Rectal smooth muscle tissue (tissue), 1 donor: Measurements from ENCODE around the gene SELENOP.
"Not testable (repeated sequence)": the region's sequence is repeated elsewhere in the genome, so short reads cannot be mapped to it uniquely, and the experiment has no call there.

Experiments used
- H3K27ac ChIP-seq: one replicate; pipeline ENCODE4 v1.7.0; 2013; ENCODE audit warnings: low read depth, low read length, inconsistent platforms
- H3K27me3 ChIP-seq: one replicate; pipeline ENCODE4 v1.7.0; 2013; ENCODE audit warnings: low read length; ENCODE audit not compliant: control insufficient read depth, insufficient read depth
- H3K36me3 ChIP-seq: one replicate; pipeline ENCODE4 v1.7.0; 2013; ENCODE audit warnings: low read length; ENCODE audit not compliant: control insufficient read depth, insufficient read depth
- H3K4me1 ChIP-seq: one replicate; pipeline ENCODE4 v1.7.0; 2013; ENCODE audit warnings: low read length; ENCODE audit not compliant: control insufficient read depth, insufficient read depth
- H3K4me3 ChIP-seq: one replicate; pipeline ENCODE4 v1.7.0; 2013; ENCODE audit warnings: low read length
- H3K9ac ChIP-seq: one replicate; pipeline ENCODE4 v1.7.0; 2013; ENCODE audit warnings: low read length

The SELENOP gene

GRCh38 chr5:42819745-42820144 lies 8.1 kb upstream of the SELENOP start:
- no peaks in the 10 kb centered on the region for H3K4me1 ChIP-seq
- no peaks in the 10 kb centered on the region for H3K36me3 ChIP-seq
- H3K9ac ChIP-seq = no peak overlapping the region
- H3K4me3 ChIP-seq = no peak overlapping the region
- no peaks in the 10 kb centered on the region for H3K27me3 ChIP-seq
- no peak overlapping the region for H3K27ac ChIP-seq

- not testable (repeated sequence) for H3K27me3 ChIP-seq, H3K36me3 ChIP-seq, H3K4me3 ChIP-seq, H3K27ac ChIP-seq, H3K4me1 ChIP-seq, H3K9ac ChIP-seq
These were observed 4.9 kb upstream of the SELENOP start for GRCh38 chr5:42816546-42816945.

- Histone ChIP-seq H3K4me3 (no peak overlapping the region), H3K36me3 (no peaks in the 10 kb centered on the region), H3K4me1 (peaks cover 3% of the 10 kb centered on the region), H3K9ac (no peak overlapping the region), H3K27me3 (no peaks in the 10 kb centered on the region), H3K27ac (no peak overlapping the region)
These were observed 1.8 kb upstream of the SELENOP start for GRCh38 chr5:42813533-42813932.

GRCh38 chr5:42812620-42813019 lies 928 bp upstream of the SELENOP start:
- H3K36me3 ChIP-seq = no peaks in the 10 kb centered on the region
- no peak overlapping the region for H3K4me3 ChIP-seq
- no peak overlapping the region for H3K9ac ChIP-seq
- H3K4me1 ChIP-seq = peaks cover 3% of the 10 kb centered on the region
- H3K27ac ChIP-seq = no peak overlapping the region
- H3K27me3 ChIP-seq = no peaks in the 10 kb centered on the region

- H3K36me3 ChIP-seq = no peaks in the 10 kb centered on the region
- H3K9ac ChIP-seq = peak overlapping the region; percentile 17
- peaks cover 3% of the 10 kb centered on the region for H3K4me1 ChIP-seq
- H3K27me3 ChIP-seq = no peaks in the 10 kb centered on the region
- H3K27ac ChIP-seq = peak overlapping the region; percentile 67
- H3K4me3 ChIP-seq = peak overlapping the region; percentile 73
These were observed 680 bp downstream of the SELENOP start for GRCh38 chr5:42810834-42811590.

- H3K9ac ChIP-seq = no peak overlapping the region
- no peaks in the 10 kb centered on the region for H3K27me3 ChIP-seq
- no peak overlapping the region for H3K27ac ChIP-seq
- H3K4me3 ChIP-seq = peak overlapping the region; percentile 19
- H3K4me1 ChIP-seq = peaks cover 3% of the 10 kb centered on the region
- no peaks in the 10 kb centered on the region for H3K36me3 ChIP-seq
These were observed 2.6 kb downstream of the SELENOP start for GRCh38 chr5:42808888-42809611.

GRCh38 chr5:42807722-42808447 lies 3.8 kb downstream of the SELENOP start:
- Histone ChIP-seq H3K4me1 (peaks cover 3% of the 10 kb centered on the region), H3K36me3 (no peaks in the 10 kb centered on the region), H3K27me3 (no peaks in the 10 kb centered on the region), H3K27ac (no peak overlapping the region), H3K9ac (no peak overlapping the region), H3K4me3 (peak overlapping the region; percentile 25)

- Histone ChIP-seq H3K36me3 (no peaks in the 10 kb centered on the region), H3K9ac (no peak overlapping the region), H3K27ac (no peak overlapping the region), H3K4me1 (peaks cover 3% of the 10 kb centered on the region), H3K27me3 (no peaks in the 10 kb centered on the region), H3K4me3 (no peak overlapping the region)
These were observed 4.9 kb downstream of the SELENOP start for GRCh38 chr5:42806701-42807262.

GRCh38 chr5:42806004-42806700 lies 5.5 kb downstream of the SELENOP start:
- H3K27me3 ChIP-seq = no peaks in the 10 kb centered on the region
- H3K36me3 ChIP-seq = no peaks in the 10 kb centered on the region
- no peak overlapping the region for H3K27ac ChIP-seq
- H3K4me3 ChIP-seq = no peak overlapping the region
- H3K4me1 ChIP-seq = peaks cover 3% of the 10 kb centered on the region
- no peak overlapping the region for H3K9ac ChIP-seq

- H3K27me3 ChIP-seq = no peaks in the 10 kb centered on the region
- no peak overlapping the region for H3K4me3 ChIP-seq
- H3K36me3 ChIP-seq = peaks cover 5% of the 10 kb centered on the region
- H3K9ac ChIP-seq = no peak overlapping the region
- no peak overlapping the region for H3K27ac ChIP-seq
- H3K4me1 ChIP-seq = peaks cover under 1% of the 10 kb centered on the region
These were observed 6.9 kb downstream of the SELENOP start for GRCh38 chr5:42804717-42805339.

- H3K9ac ChIP-seq = no peak overlapping the region
- no peaks in the 10 kb centered on the region for H3K4me1 ChIP-seq
- no peaks in the 10 kb centered on the region for H3K27me3 ChIP-seq
- peaks cover 5% of the 10 kb centered on the region for H3K36me3 ChIP-seq
- H3K27ac ChIP-seq = no peak overlapping the region
- H3K4me3 ChIP-seq = no peak overlapping the region
These were observed 10.1 kb downstream of the SELENOP start for GRCh38 chr5:42801516-42802166.
